ENCODE results near the gene SMC4. TPM values are rescaled to one million over a fixed set of nuclear protein-coding genes. Genes with fewer than 3 reads are reported as not detected.
A peak's percentile ranks its signal among the peaks of the same experiment; 100 is the strongest.
"Not testable (repeated sequence)": the region's sequence is repeated elsewhere in the genome, so short reads cannot be mapped to it uniquely, and the experiment has no call there.

SMC4 gene
- total RNA-seq, result 175 and 180 TPM in 2 replicates
- long read RNA-seq, partial matches to known transcripts, result 287 of 302 reads
- long read RNA-seq, other reads (novel, unspliced or antisense), result 15 of 302 reads

DNA sequence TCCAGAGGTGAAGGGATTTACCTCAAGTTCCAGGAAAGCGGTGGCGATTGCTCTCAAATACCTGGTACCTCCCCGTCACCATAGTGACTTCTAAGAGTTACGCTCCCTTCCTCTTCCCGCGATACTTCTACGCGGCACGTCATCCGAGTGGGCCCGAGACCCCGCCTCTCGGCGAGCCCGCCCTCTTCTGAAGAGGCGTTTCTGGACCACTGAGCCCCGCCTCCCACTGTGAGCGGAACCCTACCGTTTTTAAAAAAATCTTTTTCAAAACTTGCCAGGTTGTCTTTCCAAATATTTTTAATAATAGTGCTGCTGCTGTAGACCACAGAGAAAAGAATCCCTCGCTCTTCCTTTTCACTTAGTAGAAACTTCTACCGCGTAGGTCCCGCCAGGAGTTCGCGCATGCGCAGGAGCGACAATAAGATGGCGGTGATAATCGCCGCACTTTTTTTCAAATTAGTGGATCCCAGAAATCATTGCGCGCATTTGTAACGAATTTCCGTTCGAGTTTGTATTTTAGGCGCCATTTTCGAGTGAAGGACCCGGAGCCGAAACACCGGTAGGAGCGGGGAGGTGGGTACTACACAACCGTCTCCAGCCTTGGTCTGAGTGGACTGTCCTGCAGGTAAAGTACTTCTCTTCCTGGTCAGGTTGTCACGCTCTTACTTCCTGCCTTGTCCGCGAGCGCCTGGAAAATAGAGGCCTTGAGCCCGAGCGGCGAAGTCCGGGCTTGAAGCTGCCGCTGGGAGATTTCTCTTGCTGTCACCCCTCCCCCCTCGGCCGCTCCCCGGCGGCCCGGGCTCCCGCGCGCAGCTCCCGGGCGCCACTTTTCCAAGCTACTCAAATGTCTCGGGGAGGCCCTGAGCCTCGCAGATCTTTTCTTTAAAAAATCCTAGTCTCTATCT is at the start of gene SMC4, which contains the start of gene IFT80:
Gene SMC4 (plus strand): TSS at position 526 of the 905 bp plus-strand sequence. CDS start 1,177 bp downstream, outside the sequence.
Gene IFT80 (minus strand): TSS at position 101 of the 905 bp plus-strand sequence. CDS start 14,625 bp downstream, outside the sequence.
- Mint-ChIP-seq H3K36me3 (ENCODE audit: low read depth) (peaks cover 4% of the 10 kb centered on the region), H3K27me3 (ENCODE audit: low read depth) (peaks cover 11% of the 10 kb centered on the region), H3K9me3 (no peaks in the 10 kb centered on the region), H3K4me3 (peak within 1 kb of the TSS; percentile 96), H3K4me1 (peaks cover 54% of the 10 kb centered on the region), H3K27ac (ENCODE audit: unreplicated experiment) (peak within 1 kb of the TSS; percentile 98)
- DNase-seq (ENCODE audit: low read depth, low spot score), result peak; percentile 87
- TF ChIP-seq CTCF (conservative IDR thresholded peaks at IDR 0.05), result no peak

DNA sequence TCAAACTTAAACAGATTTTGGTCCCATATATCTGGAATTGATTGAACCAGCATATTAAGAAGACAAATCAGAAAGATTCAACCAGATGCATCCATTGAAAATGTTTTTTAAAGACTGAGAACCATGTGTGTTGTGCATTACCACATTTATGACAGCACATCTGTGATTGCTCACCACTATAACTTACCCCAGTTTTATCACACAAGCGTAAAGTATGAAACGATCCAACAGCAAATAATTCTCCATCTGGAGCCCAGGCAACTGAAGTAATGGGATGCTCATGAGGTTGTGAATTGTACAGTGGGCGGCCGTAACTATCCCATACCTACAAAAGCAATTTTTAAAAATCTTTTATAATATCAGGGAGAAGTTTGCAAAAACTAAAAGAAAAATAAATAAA is 43.6 kb upstream of the SMC4 start:
- Mint-ChIP-seq H3K4me1 (no peaks in the 10 kb centered on the region), H3K4me3 (no peak overlapping the region), H3K9me3 (no peaks in the 10 kb centered on the region), H3K36me3 (ENCODE audit: low read depth) (peaks cover 12% of the 10 kb centered on the region), H3K27ac (ENCODE audit: unreplicated experiment) (no peak overlapping the region), H3K27me3 (ENCODE audit: low read depth) (no peaks in the 10 kb centered on the region)
- DNase-seq (ENCODE audit: low read depth, low spot score), result no peak
- no peak for TF ChIP-seq CTCF (conservative IDR thresholded peaks at IDR 0.05)

DNA sequence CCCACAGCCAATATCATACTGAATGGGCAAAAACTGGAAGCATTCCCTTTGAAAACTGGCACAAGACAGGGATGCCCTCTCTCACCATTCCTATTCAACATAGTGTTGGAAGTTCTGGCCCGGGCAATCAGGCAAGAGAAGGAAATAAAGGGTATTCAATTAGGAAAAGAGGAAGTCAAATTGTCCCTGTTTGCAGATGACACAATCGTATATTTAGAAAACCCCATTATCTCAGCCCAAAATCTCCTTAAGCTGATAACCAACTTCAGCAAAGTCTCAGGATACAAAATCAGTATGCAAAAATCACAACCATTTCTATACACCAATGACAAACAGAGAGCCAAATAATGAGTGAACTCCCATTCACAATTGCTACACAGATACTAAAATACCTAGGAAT is 36.6 kb upstream of the SMC4 start:
- not testable (repeated sequence) for H3K27ac Mint-ChIP-seq (ENCODE audit: unreplicated experiment); H3K4me3 Mint-ChIP-seq; H3K9me3 Mint-ChIP-seq; DNase-seq (ENCODE audit: low read depth, low spot score); H3K4me1 Mint-ChIP-seq; H3K27me3 Mint-ChIP-seq (ENCODE audit: low read depth)
- peaks cover 49% of the 10 kb centered on the region for H3K36me3 Mint-ChIP-seq (ENCODE audit: low read depth)

DNA sequence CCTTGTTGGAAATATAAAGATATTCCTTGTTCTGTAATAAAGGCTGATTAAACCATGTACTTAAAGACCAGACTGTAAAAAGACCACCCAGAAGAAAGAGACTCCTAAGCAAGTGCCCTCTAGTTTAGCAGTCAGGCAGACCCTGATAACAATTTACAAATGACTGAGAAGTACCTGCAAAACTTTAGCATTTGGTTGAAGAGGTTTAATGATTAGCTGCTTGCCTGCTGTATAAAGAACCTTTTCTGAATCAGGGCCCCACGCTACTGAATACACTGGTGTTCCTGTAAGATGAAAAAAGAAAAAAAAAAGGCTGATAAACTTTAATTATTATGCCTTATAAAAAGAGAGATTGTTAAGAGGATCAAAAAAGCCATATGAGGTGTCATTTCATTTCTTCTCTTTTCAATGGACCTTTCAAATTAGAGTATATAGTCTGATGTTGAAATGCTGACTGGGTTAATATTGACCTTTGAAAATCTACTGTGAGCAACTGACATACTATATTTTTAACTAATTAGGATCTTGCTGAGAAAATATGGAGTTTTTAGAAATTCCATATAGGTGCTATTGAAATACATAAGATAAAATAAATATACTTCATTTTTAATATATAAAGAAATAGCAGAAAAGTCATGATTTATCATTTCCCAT is 33.5 kb upstream of the SMC4 start:
- peaks cover 3% of the 10 kb centered on the region for H3K9me3 Mint-ChIP-seq
- no peaks in the 10 kb centered on the region for H3K4me1 Mint-ChIP-seq
- no peak overlapping the region for H3K27ac Mint-ChIP-seq (ENCODE audit: unreplicated experiment)

GRCh38 chr3:160368804-160369203 is 30.6 kb upstream of the SMC4 start:
- Mint-ChIP-seq H3K9me3 (no peaks in the 10 kb centered on the region), H3K27ac (ENCODE audit: unreplicated experiment) (no peak overlapping the region), H3K27me3 (ENCODE audit: low read depth) (no peaks in the 10 kb centered on the region), H3K4me3 (no peak overlapping the region), H3K36me3 (ENCODE audit: low read depth) (peaks cover 15% of the 10 kb centered on the region), H3K4me1 (no peaks in the 10 kb centered on the region)
- TF ChIP-seq CTCF (conservative IDR thresholded peaks at IDR 0.05), result no peak
- no peak for DNase-seq (ENCODE audit: low read depth, low spot score)

More for the DNA sequence above, 33.5 kb upstream of the SMC4 start:
- no peak overlapping the region for H3K4me3 Mint-ChIP-seq
- H3K27me3 Mint-ChIP-seq (ENCODE audit: low read depth), result no peaks in the 10 kb centered on the region
- no peak for DNase-seq (ENCODE audit: low read depth, low spot score)
- H3K36me3 Mint-ChIP-seq (ENCODE audit: low read depth), result peaks cover 37% of the 10 kb centered on the region
- no peak for TF ChIP-seq CTCF (conservative IDR thresholded peaks at IDR 0.05)
